Activated CD8-positive, alpha-beta T cell treated with anti-CD3 and anti-CD28 coated beads, Interleukin-2, amount 10 ng/mL, durations not matched to agents 7 days and 5 days (primary cell): Measurements from ENCODE around the gene DPYSL5. TPM values are rescaled to one million over a fixed set of nuclear protein-coding genes. Genes with fewer than 3 reads are reported as not detected.
A peak's percentile ranks its signal among the peaks of the same experiment; 100 is the strongest.
"Not testable (repeated sequence)": the region's sequence is repeated elsewhere in the genome, so short reads cannot be mapped to it uniquely, and the experiment has no call there.

Source experiments
- ATAC-seq: fragments of 150-1000 bp; cut with Tn5 transposase; one replicate; pipeline ENCODE4 v1.10.0; 2021; ENCODE audit warnings: moderate library complexity
- CTCF ChIA-PET: fragments of 350-600 bp; sonication (Branson Sonifier 250); formaldehyde crosslinking; loops from one replicate; lab custom pipeline; 2021; ENCODE audit warnings: antibody characterized with exemption; lab: Charles Lee
- POLR2A ChIA-PET: fragments of 350-600 bp; sonication (Branson Sonifier 250); formaldehyde crosslinking; loops from one replicate; lab custom pipeline; 2021; ENCODE audit warnings: antibody characterized with exemption; lab: Charles Lee
- DNase-seq: peaks from one replicate; pipeline ENCODE4 v3.0.0-alpha.2; 2020
- H3K27ac Mint-ChIP-seq: one replicate; pipeline ENCODE4 v1.8.0; 2021; ENCODE audit warnings: mild to moderate bottlenecking, mixed read lengths
- H3K27me3 Mint-ChIP-seq: one replicate; pipeline ENCODE4 v1.8.0; 2021; ENCODE audit warnings: low read depth, mixed read lengths
- H3K36me3 Mint-ChIP-seq: one replicate; pipeline ENCODE4 v1.8.0; 2021; ENCODE audit warnings: low read depth, mixed read lengths
- H3K4me1 Mint-ChIP-seq: one replicate; pipeline ENCODE4 v1.8.0; 2021; ENCODE audit warnings: low read depth, mixed read lengths
- H3K4me3 Mint-ChIP-seq: one replicate; pipeline ENCODE4 v1.8.0; 2021; ENCODE audit warnings: mild to moderate bottlenecking, mixed read lengths
- H3K9me3 Mint-ChIP-seq: one replicate; pipeline ENCODE4 v1.8.0; 2022; ENCODE audit warnings: mixed read lengths; ENCODE audit not compliant: insufficient read depth
- total RNA-seq, 2 experiments: library from RNA; stranded (reverse); gene quantifications; one replicate each; pipeline ENCODE4 v1.2.3, GENCODE V29; 2021

Gene DPYSL5
- total RNA-seq, 2 experiments from 2014 or later: not detected

GRCh38 chr2:26921323-26921722 is 73.4 kb downstream of the DPYSL5 start:
- ChIA-PET CTCF (interaction anchor here (2.2 to 2.5 kb wide), 4 partner anchors 15 to 76 kb away, joined by 7 to 76 read pairs (median 16); no protein-coding TSS in a partner anchor), POLR2A (no interaction called here)
- Mint-ChIP-seq H3K9me3 (no peaks in the 10 kb centered on the region), H3K27ac (no peak overlapping the region), H3K36me3 (no peaks in the 10 kb centered on the region), H3K4me3 (no peak overlapping the region), H3K4me1 (peaks cover 5% of the 10 kb centered on the region), H3K27me3 (peaks cover 25% of the 10 kb centered on the region)
- no peak for ATAC-seq
- DNase-seq: no peak

GRCh38 chr2:26922405-26923188 is 74.7 kb downstream of the DPYSL5 start:
- H3K36me3 Mint-ChIP-seq: no peaks in the 10 kb centered on the region
- H3K27me3 Mint-ChIP-seq: peaks cover 28% of the 10 kb centered on the region
- ATAC-seq (peak; percentile 90), DNase-seq (peak; percentile 51)
- no peaks in the 10 kb centered on the region for H3K9me3 Mint-ChIP-seq
- no peak overlapping the region for H3K4me3 Mint-ChIP-seq
- peaks cover 5% of the 10 kb centered on the region for H3K4me1 Mint-ChIP-seq
- CTCF ChIA-PET: interaction anchor here (0.6 to 2.5 kb wide), 23 partner anchors 10 to 135 kb away, joined by 3 to 76 read pairs (median 4); partner anchors contain the start of genes AGBL5 and DPYSL5
- H3K27ac Mint-ChIP-seq: no peak overlapping the region
- POLR2A ChIA-PET: no interaction called here

- ATAC-seq, H3K4me1 Mint-ChIP-seq, H3K27ac Mint-ChIP-seq, DNase-seq, H3K36me3 Mint-ChIP-seq, H3K9me3 Mint-ChIP-seq, POLR2A ChIA-PET, H3K4me3 Mint-ChIP-seq: not testable (repeated sequence)
- CTCF ChIA-PET: interaction anchor here (0.7 to 2.5 kb wide), 21 partner anchors 9 to 136 kb away, joined by 3 to 76 read pairs (median 4); partner anchors contain the start of genes AGBL5 and DPYSL5
- H3K27me3 Mint-ChIP-seq: peaks cover 28% of the 10 kb centered on the region
Observed at GRCh38 chr2:26923189-26923466, 75.2 kb downstream of the DPYSL5 start.

- no peak for DNase-seq
- peaks cover 5% of the 10 kb centered on the region for H3K4me1 Mint-ChIP-seq
- no peak overlapping the region for H3K27ac Mint-ChIP-seq
- no peak overlapping the region for H3K4me3 Mint-ChIP-seq
- ChIA-PET POLR2A (no interaction called here), CTCF (interaction anchor here (3.3 kb wide), 1 partner anchor 79 kb away, joined by 18 read pairs; no protein-coding TSS in a partner anchor)
- H3K9me3 Mint-ChIP-seq: no peaks in the 10 kb centered on the region
- no peak for ATAC-seq
- H3K27me3 Mint-ChIP-seq: peaks cover 24% of the 10 kb centered on the region
- no peaks in the 10 kb centered on the region for H3K36me3 Mint-ChIP-seq
Observed at GRCh38 chr2:26924731-26925099, 76.8 kb downstream of the DPYSL5 start.

- no peaks in the 10 kb centered on the region for H3K9me3 Mint-ChIP-seq
- peaks cover 24% of the 10 kb centered on the region for H3K27me3 Mint-ChIP-seq
- H3K27ac Mint-ChIP-seq: no peak overlapping the region
- CTCF ChIA-PET: interaction anchor here (1.2 to 3.3 kb wide), 2 partner anchors 10 to 79 kb away, joined by 3 to 18 read pairs; no protein-coding TSS in a partner anchor
- H3K4me3 Mint-ChIP-seq: no peak overlapping the region
- POLR2A ChIA-PET: no interaction called here
- no peaks in the 10 kb centered on the region for H3K36me3 Mint-ChIP-seq
- H3K4me1 Mint-ChIP-seq: peaks cover 5% of the 10 kb centered on the region
- no peak for DNase-seq
- ATAC-seq: no peak
Observed at GRCh38 chr2:26925100-26925791, 77.3 kb downstream of the DPYSL5 start.

GRCh38 chr2:26927221-26927620 is 79.3 kb downstream of the DPYSL5 start:
- DNase-seq (no peak), ATAC-seq (no peak)
- Mint-ChIP-seq H3K4me1 (peaks cover 5% of the 10 kb centered on the region), H3K9me3 (no peaks in the 10 kb centered on the region), H3K4me3 (no peak overlapping the region), H3K36me3 (no peaks in the 10 kb centered on the region), H3K27ac (no peak overlapping the region), H3K27me3 (peaks cover 15% of the 10 kb centered on the region)
- POLR2A ChIA-PET: no interaction called here
- CTCF ChIA-PET: interaction anchor here (3.3 kb wide), 1 partner anchor 81 kb away, joined by 18 read pairs; no protein-coding TSS in a partner anchor

GRCh38 chr2:26932974-26933373 is 85.0 kb downstream of the DPYSL5 start:
- Mint-ChIP-seq H3K9me3 (no peaks in the 10 kb centered on the region), H3K27me3 (peaks cover 3% of the 10 kb centered on the region), H3K36me3 (no peaks in the 10 kb centered on the region), H3K4me1 (no peaks in the 10 kb centered on the region), H3K27ac (no peak overlapping the region), H3K4me3 (no peak overlapping the region)
- ChIA-PET POLR2A (no interaction called here), CTCF (interaction anchor here (0.6 to 2.1 kb wide), 4 partner anchors 10 to 87 kb away, joined by 3 to 10 read pairs (median 6); no protein-coding TSS in a partner anchor)
- DNase-seq (no peak), ATAC-seq (no peak)

- CTCF ChIA-PET: interaction anchor here (1.2 to 2.4 kb wide), 3 partner anchors 11 to 87 kb away, joined by 3 to 11 read pairs (median 10); no protein-coding TSS in a partner anchor
- H3K4me1 Mint-ChIP-seq: no peaks in the 10 kb centered on the region
- H3K9me3 Mint-ChIP-seq: no peaks in the 10 kb centered on the region
- POLR2A ChIA-PET: no interaction called here
- H3K27ac Mint-ChIP-seq: no peak overlapping the region
- H3K4me3 Mint-ChIP-seq: no peak overlapping the region
- DNase-seq (no peak), ATAC-seq (no peak)
- no peaks in the 10 kb centered on the region for H3K36me3 Mint-ChIP-seq
- H3K27me3 Mint-ChIP-seq: peaks cover 3% of the 10 kb centered on the region
Observed at GRCh38 chr2:26933431-26934334, 85.8 kb downstream of the DPYSL5 start.

GRCh38 chr2:26934335-26934724 is 86.4 kb downstream of the DPYSL5 start:
- ATAC-seq: no peak
- no peaks in the 10 kb centered on the region for H3K36me3 Mint-ChIP-seq
- no peak overlapping the region for H3K27ac Mint-ChIP-seq
- H3K9me3 Mint-ChIP-seq: no peaks in the 10 kb centered on the region
- ChIA-PET POLR2A (no interaction called here), CTCF (interaction anchor here (1.2 to 3.8 kb wide), 3 partner anchors 12 to 88 kb away, joined by 3 to 16 read pairs (median 11); no protein-coding TSS in a partner anchor)
- H3K4me3 Mint-ChIP-seq: no peak overlapping the region
- H3K27me3 Mint-ChIP-seq: peaks cover 3% of the 10 kb centered on the region
- DNase-seq: no peak
- H3K4me1 Mint-ChIP-seq: no peaks in the 10 kb centered on the region

- Mint-ChIP-seq H3K4me3 (no peak overlapping the region), H3K4me1 (no peaks in the 10 kb centered on the region), H3K9me3 (no peaks in the 10 kb centered on the region), H3K27ac (no peak overlapping the region), H3K36me3 (no peaks in the 10 kb centered on the region), H3K27me3 (peaks cover 3% of the 10 kb centered on the region)
- ATAC-seq: no peak
- ChIA-PET POLR2A (no interaction called here), CTCF (interaction anchor here (0.8 to 3.8 kb wide), 4 partner anchors 9 to 88 kb away, joined by 3 to 16 read pairs (median 7); no protein-coding TSS in a partner anchor)
- DNase-seq: no peak
Observed at GRCh38 chr2:26934985-26935384, 87.1 kb downstream of the DPYSL5 start.

GRCh38 chr2:26936855-26937254 is 88.9 kb downstream of the DPYSL5 start:
- Mint-ChIP-seq H3K27me3 (peaks cover 3% of the 10 kb centered on the region), H3K4me3 (no peak overlapping the region), H3K4me1 (no peaks in the 10 kb centered on the region), H3K36me3 (no peaks in the 10 kb centered on the region), H3K27ac (no peak overlapping the region), H3K9me3 (no peaks in the 10 kb centered on the region)
- DNase-seq (no peak), ATAC-seq (no peak)
- CTCF ChIA-PET: interaction anchor here (3.8 kb wide), 1 partner anchor 15 kb away, joined by 16 read pairs; no protein-coding TSS in a partner anchor
- POLR2A ChIA-PET: no interaction called here
